Measurements from ENCODE around the gene OPN4.

Gene OPN4

DNA sequence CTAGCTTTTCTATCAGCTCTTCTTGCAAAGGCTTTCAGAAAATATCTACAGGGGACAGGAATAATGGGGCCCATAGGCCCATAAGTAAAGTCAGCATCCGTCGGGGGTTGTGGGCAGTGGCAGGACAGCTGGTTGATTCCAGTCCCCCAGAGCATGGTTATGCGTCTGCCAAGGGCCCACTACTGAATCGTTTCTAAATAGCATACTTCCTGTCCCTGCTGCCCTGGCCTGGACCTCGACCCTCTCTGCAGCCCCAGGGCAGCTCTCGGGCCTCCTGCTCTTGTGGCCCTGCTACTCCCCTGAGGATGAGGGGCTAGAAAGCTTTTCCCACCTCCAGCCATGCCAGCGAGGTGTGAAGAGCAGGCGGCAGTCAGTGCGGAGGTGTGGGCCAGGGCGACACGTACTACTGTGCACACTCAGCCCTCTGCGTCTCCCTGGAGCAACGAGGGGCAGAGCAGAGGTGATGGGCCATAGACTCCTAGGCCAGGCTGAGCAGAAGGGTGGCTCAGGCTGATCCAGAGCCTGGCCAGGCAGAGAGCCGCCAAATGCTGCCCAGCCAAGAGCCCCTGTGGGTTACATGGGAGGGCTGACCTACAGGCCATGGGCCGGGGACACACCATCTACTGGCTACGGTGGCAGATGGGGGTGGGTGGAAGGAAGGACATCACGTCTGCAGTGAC lies 4.7 kb upstream of the OPN4 start:
- H3K27ac Mint-ChIP-seq: no peak overlapping the region
- no peaks in the 10 kb centered on the region for H3K36me3 Mint-ChIP-seq (ENCODE audit: low read depth)
- H3K9me3 Mint-ChIP-seq: no peaks in the 10 kb centered on the region
- DNase-seq: no peak
- TF ChIP-seq, protein P1, sequence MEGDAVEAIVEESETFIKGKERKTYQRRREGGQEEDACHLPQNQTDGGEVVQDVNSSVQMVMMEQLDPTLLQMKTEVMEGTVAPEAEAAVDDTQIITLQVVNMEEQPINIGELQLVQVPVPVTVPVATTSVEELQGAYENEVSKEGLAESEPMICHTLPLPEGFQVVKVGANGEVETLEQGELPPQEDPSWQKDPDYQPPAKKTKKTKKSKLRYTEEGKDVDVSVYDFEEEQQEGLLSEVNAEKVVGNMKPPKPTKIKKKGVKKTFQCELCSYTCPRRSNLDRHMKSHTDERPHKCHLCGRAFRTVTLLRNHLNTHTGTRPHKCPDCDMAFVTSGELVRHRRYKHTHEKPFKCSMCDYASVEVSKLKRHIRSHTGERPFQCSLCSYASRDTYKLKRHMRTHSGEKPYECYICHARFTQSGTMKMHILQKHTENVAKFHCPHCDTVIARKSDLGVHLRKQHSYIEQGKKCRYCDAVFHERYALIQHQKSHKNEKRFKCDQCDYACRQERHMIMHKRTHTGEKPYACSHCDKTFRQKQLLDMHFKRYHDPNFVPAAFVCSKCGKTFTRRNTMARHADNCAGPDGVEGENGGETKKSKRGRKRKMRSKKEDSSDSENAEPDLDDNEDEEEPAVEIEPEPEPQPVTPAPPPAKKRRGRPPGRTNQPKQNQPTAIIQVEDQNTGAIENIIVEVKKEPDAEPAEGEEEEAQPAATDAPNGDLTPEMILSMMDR (IDR thresholded peaks at IDR 0.05): no peak
- no peak overlapping the region for H3K4me3 Mint-ChIP-seq
- peaks cover 36% of the 10 kb centered on the region for H3K27me3 Mint-ChIP-seq (ENCODE audit: low read depth, poor library complexity)
- H3K4me1 Mint-ChIP-seq: peaks cover 49% of the 10 kb centered on the region

GRCh38 chr10:86650151-86650550 lies 4.2 kb upstream of the OPN4 start:
- Mint-ChIP-seq H3K9me3 (no peaks in the 10 kb centered on the region), H3K4me1 (peaks cover 49% of the 10 kb centered on the region), H3K4me3 (no peak overlapping the region), H3K36me3 (ENCODE audit: low read depth) (no peaks in the 10 kb centered on the region), H3K27ac (no peak overlapping the region), H3K27me3 (ENCODE audit: low read depth, poor library complexity) (peaks cover 36% of the 10 kb centered on the region)
- DNase-seq: no peak
- TF ChIP-seq, protein P1 (IDR thresholded peaks at IDR 0.05): no peak

DNA sequence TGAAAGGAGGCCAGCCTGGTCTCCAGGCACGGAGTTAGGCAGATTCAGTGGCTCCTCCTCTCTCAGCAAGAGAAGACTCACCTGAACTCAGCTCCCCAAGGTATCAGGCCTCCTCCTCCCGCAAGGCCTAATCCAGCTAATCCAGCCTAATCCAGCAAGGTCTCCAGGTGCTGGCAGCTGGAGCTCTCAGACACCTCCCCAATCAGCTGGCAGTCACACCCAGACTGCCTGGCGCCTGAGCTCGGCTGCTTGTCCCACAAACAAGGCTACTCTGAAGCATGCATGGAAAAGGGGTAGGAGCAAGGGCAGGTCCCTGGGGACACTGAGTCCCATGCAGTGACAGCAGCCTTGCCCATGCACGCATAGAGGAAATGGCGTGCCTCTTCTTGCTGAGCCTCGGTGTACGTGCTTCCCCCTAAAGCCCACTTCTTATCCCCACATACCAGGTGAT lies 3.3 kb upstream of the OPN4 start:
- Mint-ChIP-seq H3K4me3 (no peak overlapping the region), H3K27me3 (ENCODE audit: low read depth, poor library complexity) (peaks cover 33% of the 10 kb centered on the region), H3K27ac (no peak overlapping the region), H3K4me1 (peaks cover 49% of the 10 kb centered on the region), H3K36me3 (ENCODE audit: low read depth) (no peaks in the 10 kb centered on the region), H3K9me3 (no peaks in the 10 kb centered on the region)
- DNase-seq: no peak
- TF ChIP-seq, protein P1 (IDR thresholded peaks at IDR 0.05): no peak

GRCh38 chr10:86651631-86652331 lies 2.6 kb upstream of the OPN4 start:
- TF ChIP-seq, protein P1 (IDR thresholded peaks at IDR 0.05): no peak
- Mint-ChIP-seq H3K36me3 (ENCODE audit: low read depth) (no peaks in the 10 kb centered on the region), H3K27me3 (ENCODE audit: low read depth, poor library complexity) (peaks cover 30% of the 10 kb centered on the region), H3K9me3 (no peaks in the 10 kb centered on the region), H3K4me3 (no peak overlapping the region), H3K27ac (no peak overlapping the region), H3K4me1 (peaks cover 43% of the 10 kb centered on the region)
- no peak for DNase-seq

GRCh38 chr10:86652361-86653202 lies 1.8 kb upstream of the OPN4 start:
- no peaks in the 10 kb centered on the region for H3K9me3 Mint-ChIP-seq
- H3K36me3 Mint-ChIP-seq (ENCODE audit: low read depth): no peaks in the 10 kb centered on the region
- H3K4me3 Mint-ChIP-seq: no peak overlapping the region
- H3K4me1 Mint-ChIP-seq: peaks cover 42% of the 10 kb centered on the region
- no peak overlapping the region for H3K27ac Mint-ChIP-seq
- TF ChIP-seq, protein P1 (IDR thresholded peaks at IDR 0.05): no peak
- H3K27me3 Mint-ChIP-seq (ENCODE audit: low read depth, poor library complexity): peaks cover 30% of the 10 kb centered on the region
- DNase-seq: no peak
